ENCODE data around the gene PRLR.
"Not testable (repeated sequence)": the region's sequence is repeated elsewhere in the genome, so short reads cannot be mapped to it uniquely, and the experiment has no call there.

Gene PRLR

GRCh38 chr5:35194635-35195471, 35.4 kb downstream of the PRLR start:
- DNase-seq, result no peak

DNA sequence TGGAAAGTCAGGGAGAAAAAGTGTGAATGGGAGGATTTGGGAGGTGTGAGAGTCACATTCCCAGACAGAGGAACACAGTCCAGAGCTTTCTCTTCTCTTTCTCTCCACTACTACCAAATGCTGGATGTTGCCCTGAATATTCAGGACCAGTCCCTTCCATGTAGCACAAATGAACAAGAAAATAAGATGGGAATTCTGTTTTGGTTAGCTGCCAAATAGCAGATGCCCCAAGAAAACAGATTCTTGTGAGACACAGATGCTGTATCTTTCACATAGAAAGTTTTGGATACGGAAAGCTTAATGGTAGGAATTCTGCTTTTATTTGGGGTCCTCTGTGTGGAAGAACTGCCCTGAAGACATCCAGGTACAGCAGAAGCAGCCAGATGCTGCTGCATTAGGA, 37.8 kb downstream of the PRLR start:
- DNase-seq, result no peak

DNA sequence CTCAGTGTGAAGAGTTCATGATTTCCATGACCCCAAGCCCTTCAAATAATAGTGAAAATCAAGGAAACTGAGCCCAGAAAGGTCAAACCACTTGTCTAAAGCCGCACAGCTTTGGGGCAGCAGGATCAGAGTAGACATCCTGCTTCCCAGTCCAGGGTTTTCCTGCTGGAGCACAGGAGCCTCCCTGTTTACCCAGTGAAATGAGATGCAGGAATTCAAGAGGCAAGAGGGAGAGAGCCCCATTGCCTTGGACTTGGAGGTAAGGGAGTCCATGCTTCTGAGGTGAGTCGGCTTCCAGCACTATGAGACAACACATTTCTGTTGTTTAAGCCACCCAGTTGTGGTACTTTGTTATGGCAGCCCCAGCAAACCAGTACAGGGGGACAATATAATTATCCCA, 40.5 kb downstream of the PRLR start:
- not testable (repeated sequence) for DNase-seq

- DNase-seq, result no peak
These were observed 42.2 kb downstream of the PRLR start for GRCh38 chr5:35188031-35188457.

GRCh38 chr5:35187621-35188020, 42.7 kb downstream of the PRLR start:
- DNase-seq, result not testable (repeated sequence)

- DNase-seq, result no peak
These were observed 43.5 kb downstream of the PRLR start for GRCh38 chr5:35186749-35187148.

- no peak for DNase-seq
These were observed 44.8 kb downstream of the PRLR start for GRCh38 chr5:35185518-35185917.

DNA sequence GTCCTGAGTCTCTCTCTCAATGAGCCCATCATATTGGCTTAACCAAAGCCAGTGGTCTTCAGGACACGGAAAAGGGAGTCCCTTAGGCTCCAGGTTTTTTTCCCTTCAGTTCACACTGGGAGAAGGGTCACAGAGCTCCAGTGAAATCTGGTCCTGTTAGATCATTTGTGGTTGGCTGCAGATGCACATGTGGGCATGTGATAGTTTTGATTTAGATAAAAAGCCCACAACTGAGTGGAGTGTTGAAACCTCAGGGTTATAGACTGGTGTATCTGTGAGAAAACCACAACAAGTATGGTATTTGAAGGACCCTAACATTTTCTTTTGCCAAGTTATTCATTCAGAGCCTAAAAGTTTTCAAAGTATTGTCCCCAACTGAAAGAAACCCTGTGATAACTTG, 46.7 kb downstream of the PRLR start:
- DNase-seq, result no peak

GRCh38 chr5:35182910-35183535, 47.3 kb downstream of the PRLR start:
- DNase-seq, result no peak

DNA sequence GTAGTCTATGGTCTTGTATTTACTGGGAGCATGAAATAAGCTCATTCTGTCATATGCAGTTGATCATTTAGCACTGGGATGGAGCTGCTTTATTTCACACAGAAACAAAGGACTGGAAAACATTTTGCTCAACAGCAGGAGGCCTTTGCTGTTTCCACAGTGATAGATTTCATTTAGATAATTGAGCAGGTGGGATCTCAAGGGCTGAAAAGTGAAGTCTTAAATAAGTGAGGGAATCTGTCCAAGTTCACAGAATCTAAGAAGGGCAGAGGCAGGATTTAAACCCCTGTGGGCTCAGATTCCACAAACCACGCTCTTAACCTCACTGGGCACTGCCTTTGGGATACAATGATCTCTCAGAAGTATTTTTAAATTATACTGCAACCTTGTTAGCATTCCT, 47.8 kb downstream of the PRLR start:
- DNase-seq, result no peak

DNA sequence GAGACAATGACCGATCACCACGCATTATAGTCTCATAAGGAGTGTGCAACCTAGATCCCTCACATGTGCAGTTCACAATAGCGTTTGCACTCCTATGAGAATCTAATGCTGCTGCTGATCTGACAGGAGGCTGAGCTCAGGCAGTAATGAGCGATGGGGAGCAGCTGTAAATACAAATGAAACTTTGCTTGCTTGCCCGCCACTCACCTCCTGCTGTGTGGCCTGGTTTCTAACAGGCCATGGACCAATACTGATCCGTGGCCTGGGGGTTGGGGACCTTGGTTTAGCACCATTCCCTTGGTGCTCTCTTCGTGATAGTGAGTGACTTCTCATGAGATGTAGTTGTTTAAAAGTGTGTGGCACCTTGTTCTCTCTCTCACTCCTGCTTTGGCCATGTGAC, 50.2 kb downstream of the PRLR start:
- DNase-seq, result no peak

DNA sequence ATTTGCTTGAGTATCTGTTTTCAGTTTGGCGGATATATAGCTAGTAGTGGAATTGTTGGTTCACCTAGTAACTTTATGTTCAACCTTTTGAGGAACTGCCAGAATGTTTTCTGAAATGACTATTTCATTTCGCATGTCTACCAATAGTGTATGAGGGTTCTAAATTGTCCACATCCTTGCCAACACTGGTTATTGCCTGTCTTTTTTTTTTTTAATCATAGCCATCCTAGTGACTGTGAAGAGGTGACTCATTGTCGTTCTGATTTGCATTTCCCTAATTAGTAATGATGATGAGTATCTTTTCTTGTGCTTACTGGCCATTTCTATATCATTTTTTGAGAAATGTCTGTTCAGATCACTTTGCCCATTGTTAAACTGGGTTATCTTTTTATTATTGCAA, 52.5 kb downstream of the PRLR start:
- no peak for DNase-seq

- DNase-seq, result no peak
These were observed 57.8 kb downstream of the PRLR start for GRCh38 chr5:35172533-35172932.

GRCh38 chr5:35171991-35172390, 58.3 kb downstream of the PRLR start:
- DNase-seq, result no peak

DNA sequence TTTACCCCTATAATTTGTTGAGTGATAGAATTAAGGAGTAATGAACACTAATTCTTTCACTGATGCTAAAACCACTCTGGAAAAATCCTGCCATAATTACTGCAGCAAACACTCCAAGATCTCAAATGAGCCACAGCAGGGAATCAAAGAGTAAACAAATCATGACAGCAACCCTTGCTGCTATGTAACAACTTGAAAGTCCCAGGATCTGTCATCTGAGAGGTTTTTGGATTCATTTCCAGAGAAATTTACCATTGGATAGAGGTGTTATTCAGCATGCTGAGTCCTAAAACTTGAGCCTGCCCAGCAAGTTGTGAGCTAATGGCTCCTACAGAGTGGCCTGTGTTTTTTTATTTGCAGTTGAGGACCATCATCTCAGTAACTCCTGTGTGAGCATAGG, 59.2 kb downstream of the PRLR start:
- no peak for DNase-seq

DNA sequence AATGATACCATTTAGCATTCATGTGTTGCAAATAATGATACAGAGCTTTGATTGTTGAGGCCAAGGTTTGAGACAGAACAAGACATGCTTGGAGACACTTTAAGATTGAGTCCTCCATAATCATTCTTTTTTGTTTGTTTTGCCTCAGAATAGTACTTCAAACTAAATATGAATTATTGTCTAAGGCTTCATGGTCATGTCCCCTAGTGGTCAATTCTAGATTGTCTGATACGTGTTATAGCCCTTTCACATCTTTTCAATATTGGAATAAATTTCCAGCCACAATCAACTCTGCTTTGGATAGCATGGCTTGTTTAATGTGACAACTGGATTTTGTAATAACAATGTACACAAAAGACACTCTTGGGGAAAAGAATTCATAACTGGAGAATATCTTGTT, 64.2 kb downstream of the PRLR start:
- no peak for DNase-seq

- DNase-seq, result no peak
These were observed 65.3 kb downstream of the PRLR start for GRCh38 chr5:35164860-35165542.

GRCh38 chr5:35163710-35164033, 66.6 kb downstream of the PRLR start:
- no peak for DNase-seq

DNA sequence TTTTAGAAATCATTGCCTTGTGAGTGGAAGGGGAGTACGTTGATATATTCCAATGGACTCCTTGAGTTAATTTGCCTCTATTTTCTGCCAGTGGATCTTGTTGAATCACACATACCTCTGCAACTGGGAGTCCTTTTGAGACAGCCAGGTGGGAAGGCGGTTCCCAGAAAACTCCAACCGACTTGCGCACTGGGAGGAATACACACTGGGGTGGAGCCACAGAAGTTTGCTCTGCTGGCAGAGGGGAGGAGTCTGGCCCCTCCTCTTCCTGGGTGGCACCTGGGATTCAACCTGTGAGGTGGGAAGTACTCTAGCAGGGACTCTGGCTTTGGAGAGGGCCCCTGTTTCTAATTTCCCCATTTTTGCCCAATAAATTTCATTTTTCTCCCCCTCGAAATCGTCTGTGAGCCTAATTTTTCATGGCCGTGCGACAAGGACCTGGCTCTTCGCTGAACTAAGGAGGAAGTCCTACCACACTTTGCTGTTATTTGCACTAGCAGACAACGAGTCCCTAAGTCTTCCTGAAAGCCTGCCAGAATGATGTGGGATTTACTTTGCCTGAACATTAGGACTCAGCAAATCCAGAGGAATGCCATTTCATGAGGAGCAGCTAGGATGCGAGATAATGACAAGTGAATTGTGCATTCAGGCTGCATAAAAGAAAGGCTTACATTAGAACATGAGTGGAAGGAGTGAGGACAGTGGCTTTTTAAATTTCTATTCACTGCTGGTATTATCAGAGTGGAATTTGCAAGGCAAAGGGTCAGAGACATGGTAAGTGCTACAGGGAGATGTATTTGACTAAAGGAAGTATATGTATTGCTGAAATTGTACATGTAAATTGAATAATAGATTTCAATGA, 67.2 kb downstream of the PRLR start:
- no peak for DNase-seq

DNA sequence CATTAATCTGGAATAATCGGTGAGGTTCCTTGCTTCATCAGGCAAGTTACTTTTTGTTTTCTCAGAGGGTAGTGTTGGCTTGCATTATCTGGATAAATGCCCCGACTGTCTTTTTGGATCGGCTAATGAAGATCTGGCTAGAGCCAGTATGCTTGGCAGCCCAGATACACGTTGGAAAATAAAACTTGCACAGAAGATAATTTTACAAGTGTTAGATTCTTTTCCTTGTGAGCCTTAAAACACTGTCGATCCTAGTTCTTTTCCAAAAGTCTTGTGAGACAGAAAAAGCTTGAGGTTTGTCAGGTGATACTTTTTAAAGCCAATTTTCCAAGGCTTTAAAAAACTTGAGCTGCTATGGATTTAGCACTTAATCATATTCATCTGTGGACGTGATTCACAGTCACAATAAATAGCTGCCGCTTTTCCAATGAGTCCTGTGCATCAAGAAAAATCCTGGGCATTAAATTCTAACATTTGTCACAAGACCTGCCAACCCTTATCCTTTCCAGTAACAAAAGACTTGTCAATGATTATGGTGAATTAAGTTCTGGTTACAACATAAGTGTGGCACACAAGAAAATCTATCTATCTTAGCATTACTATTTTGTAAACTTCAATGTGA, 68.5 kb downstream of the PRLR start:
- DNase-seq, result no peak

- no peak for DNase-seq
These were observed 69.7 kb downstream of the PRLR start for GRCh38 chr5:35160486-35161116.

GRCh38 chr5:35159370-35159742, 70.9 kb downstream of the PRLR start:
- no peak for DNase-seq
